Suprapubic skin (tissue), 4 donors: ENCODE data around the gene ATOSA.

Source experiments
- POLR2A ChIP-seq, 2 donors: fragments of 450-650 bp; IDR thresholded peaks; one replicate each; pipeline ENCODE4 v1.6.1; 2017; ENCODE audit warnings: antibody characterized with exemption in 2 of 2, mild to moderate bottlenecking in 2 of 2, moderate library complexity in 2 of 2
- POLR2AphosphoS5 ChIP-seq, 3 donors: sonication (generic); formaldehyde crosslinking; IDR thresholded peaks; one replicate each; pipeline ENCODE4 v1.6.1; 2017; ENCODE audit warnings: antibody characterized with exemption in 3 of 3
- TF ChIP-seq, protein P1 (sequence below), 2 donors: fragments of 200-600 bp in 1 of 2; fragments of 450-650 bp in 1 of 2; sonication (generic) in 1 of 2; IDR thresholded peaks; one replicate each; pipeline ENCODE4 v1.5.1; 2016 to 2019; ENCODE audit warnings: antibody characterized with exemption in 2 of 2, mild to moderate bottlenecking in 1 of 2, moderate library complexity in 1 of 2

DNA sequence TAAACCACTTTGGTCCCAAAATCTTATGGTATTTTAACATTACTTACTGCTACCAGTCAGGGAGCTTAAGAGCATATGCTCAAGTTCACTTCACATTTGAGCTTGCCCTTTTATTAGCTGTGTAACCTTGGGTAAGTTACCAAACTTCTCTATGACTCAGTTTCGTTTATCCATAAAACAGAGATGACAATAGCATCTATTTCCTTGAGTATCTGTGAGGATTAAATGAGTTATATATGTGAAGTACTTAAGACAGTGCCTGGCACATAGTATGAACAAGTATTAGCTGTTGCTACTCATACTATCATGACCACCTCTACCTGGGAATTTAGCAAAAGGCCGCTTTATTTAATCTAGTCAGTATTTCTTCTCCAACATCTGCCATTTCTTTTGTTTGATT, 5.9 kb downstream of the ATOSA start:
- no peak for TF ChIP-seq POLR2A (IDR thresholded peaks at IDR 0.05)
- TF ChIP-seq, protein P1, sequence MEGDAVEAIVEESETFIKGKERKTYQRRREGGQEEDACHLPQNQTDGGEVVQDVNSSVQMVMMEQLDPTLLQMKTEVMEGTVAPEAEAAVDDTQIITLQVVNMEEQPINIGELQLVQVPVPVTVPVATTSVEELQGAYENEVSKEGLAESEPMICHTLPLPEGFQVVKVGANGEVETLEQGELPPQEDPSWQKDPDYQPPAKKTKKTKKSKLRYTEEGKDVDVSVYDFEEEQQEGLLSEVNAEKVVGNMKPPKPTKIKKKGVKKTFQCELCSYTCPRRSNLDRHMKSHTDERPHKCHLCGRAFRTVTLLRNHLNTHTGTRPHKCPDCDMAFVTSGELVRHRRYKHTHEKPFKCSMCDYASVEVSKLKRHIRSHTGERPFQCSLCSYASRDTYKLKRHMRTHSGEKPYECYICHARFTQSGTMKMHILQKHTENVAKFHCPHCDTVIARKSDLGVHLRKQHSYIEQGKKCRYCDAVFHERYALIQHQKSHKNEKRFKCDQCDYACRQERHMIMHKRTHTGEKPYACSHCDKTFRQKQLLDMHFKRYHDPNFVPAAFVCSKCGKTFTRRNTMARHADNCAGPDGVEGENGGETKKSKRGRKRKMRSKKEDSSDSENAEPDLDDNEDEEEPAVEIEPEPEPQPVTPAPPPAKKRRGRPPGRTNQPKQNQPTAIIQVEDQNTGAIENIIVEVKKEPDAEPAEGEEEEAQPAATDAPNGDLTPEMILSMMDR (IDR thresholded peaks at IDR 0.05) = no peak
- TF ChIP-seq POLR2AphosphoS5 (IDR thresholded peaks at IDR 0.05) = no peak
